Suprapubic skin (tissue), 4 donors: ENCODE measurements around the gene CTNNA2. TPM values are rescaled to one million over a fixed set of nuclear protein-coding genes. Genes with fewer than 3 reads are reported as not detected.
"Not testable (repeated sequence)": the region's sequence is repeated elsewhere in the genome, so short reads cannot be mapped to it uniquely, and the experiment has no call there.

Source experiments
- DNase-seq, 2 donors: peaks; one replicate each; pipeline ENCODE4 v3.0.0-alpha.2; 2019; ENCODE audit warnings: low spot score in 2 of 2
- H3K27ac ChIP-seq: fragments of 200-600 bp; sonication (generic); one replicate; pipeline ENCODE4 v1.5.1; 2019
- H3K27me3 ChIP-seq: fragments of 200-600 bp; sonication (generic); one replicate; pipeline ENCODE4 v1.5.1; 2019
- H3K36me3 ChIP-seq: fragments of 200-600 bp; sonication (generic); one replicate; pipeline ENCODE4 v1.5.1; 2019
- H3K4me1 ChIP-seq: fragments of 200-600 bp; sonication (generic); one replicate; pipeline ENCODE4 v1.5.1; 2019
- H3K4me3 ChIP-seq: fragments of 200-600 bp; sonication (generic); one replicate; pipeline ENCODE4 v1.5.1; 2019; ENCODE audit warnings: mild to moderate bottlenecking
- H3K9me3 ChIP-seq: fragments of 200-600 bp; sonication (generic); one replicate; pipeline ENCODE4 v1.5.1; 2019
- CTCF ChIP-seq, 2 donors: fragments of 200-600 bp in 1 of 2; fragments of 450-650 bp in 1 of 2; sonication (generic) in 1 of 2; IDR thresholded peaks; one replicate each; pipeline ENCODE4 v1.5.1; 2016 to 2019; ENCODE audit warnings: antibody characterized with exemption in 2 of 2, mild to moderate bottlenecking in 1 of 2, moderate library complexity in 1 of 2
- EP300 ChIP-seq: sonication (generic); formaldehyde crosslinking; IDR thresholded peaks from one replicate; pipeline ENCODE4 v1.6.1; 2017; ENCODE audit warnings: antibody characterized with exemption
- POLR2A ChIP-seq, 2 donors: fragments of 450-650 bp; IDR thresholded peaks; one replicate each; pipeline ENCODE4 v1.6.1; 2017; ENCODE audit warnings: antibody characterized with exemption in 2 of 2, mild to moderate bottlenecking in 2 of 2, moderate library complexity in 2 of 2
- POLR2AphosphoS5 ChIP-seq, 3 donors: sonication (generic); formaldehyde crosslinking; IDR thresholded peaks; one replicate each; pipeline ENCODE4 v1.6.1; 2017; ENCODE audit warnings: antibody characterized with exemption in 3 of 3
- WGBS: methylation state at CpG from one replicate; pipeline ENCODE4 v1.1.5; 2018; 5-methylcytosine and 5-hydroxymethylcytosine counted together
- total RNA-seq, 4 donors: library from RNA; depleted of rRNA; stranded (reverse); fragments of >200 nt; gene quantifications; one replicate each; pipeline ENCODE4 v1.1.0, GENCODE V29; 2016

CTNNA2 gene
- total RNA-seq, 4 donors from 2014 or later: 0.15 to 0.21 TPM; not detected in 2

GRCh38 chr2:80028584-80028983, 515.7 kb downstream of the CTNNA2 start:
- Histone ChIP-seq H3K36me3 (no peaks in the 10 kb centered on the region), H3K4me1 (no peaks in the 10 kb centered on the region), H3K4me3 (no peak overlapping the region), H3K9me3 (no peaks in the 10 kb centered on the region), H3K27me3 (no peaks in the 10 kb centered on the region), H3K27ac (no peak overlapping the region)
- TF ChIP-seq EP300 (no peak), POLR2A (IDR thresholded peaks at IDR 0.05) (no peak), CTCF (IDR thresholded peaks at IDR 0.05) (no peak), POLR2AphosphoS5 (IDR thresholded peaks at IDR 0.05) (no peak)
- no peak for DNase-seq

- TF ChIP-seq CTCF (IDR thresholded peaks at IDR 0.05): no peak
- TF ChIP-seq POLR2A (IDR thresholded peaks at IDR 0.05): no peak
- TF ChIP-seq POLR2AphosphoS5 (IDR thresholded peaks at IDR 0.05): no peak
- no peak for TF ChIP-seq EP300
- WGBS: 64% methylated on average over 2 of the region's 2 CpGs
- no peaks in the 10 kb centered on the region for H3K4me1 ChIP-seq
- no peak for DNase-seq
- H3K27me3 ChIP-seq: no peaks in the 10 kb centered on the region
- no peak overlapping the region for H3K27ac ChIP-seq
- no peak overlapping the region for H3K4me3 ChIP-seq
- H3K36me3 ChIP-seq: no peaks in the 10 kb centered on the region
- H3K9me3 ChIP-seq: no peaks in the 10 kb centered on the region
Observed at GRCh38 chr2:80030135-80030534, 517.3 kb downstream of the CTNNA2 start.

- H3K4me3 ChIP-seq, H3K9me3 ChIP-seq, H3K36me3 ChIP-seq, DNase-seq, H3K27ac ChIP-seq, H3K4me1 ChIP-seq, H3K27me3 ChIP-seq: not testable (repeated sequence)
- WGBS: 83% methylated on average over 7 of the region's 7 CpGs
Observed at GRCh38 chr2:80032684-80033083, 519.8 kb downstream of the CTNNA2 start.

- H3K27me3 ChIP-seq: no peaks in the 10 kb centered on the region
- no peaks in the 10 kb centered on the region for H3K4me1 ChIP-seq
- H3K27ac ChIP-seq: no peak overlapping the region
- WGBS: 67% methylated on average over 5 of the region's 5 CpGs
- H3K9me3 ChIP-seq: no peaks in the 10 kb centered on the region
- DNase-seq: no peak
- no peaks in the 10 kb centered on the region for H3K36me3 ChIP-seq
- H3K4me3 ChIP-seq: no peak overlapping the region
- TF ChIP-seq EP300: no peak
- no peak for TF ChIP-seq CTCF (IDR thresholded peaks at IDR 0.05)
- TF ChIP-seq POLR2AphosphoS5 (IDR thresholded peaks at IDR 0.05): no peak
- no peak for TF ChIP-seq POLR2A (IDR thresholded peaks at IDR 0.05)
Observed at GRCh38 chr2:80035749-80036285, 523.0 kb downstream of the CTNNA2 start.

GRCh38 chr2:80037310-80037709, 524.5 kb downstream of the CTNNA2 start:
- TF ChIP-seq CTCF (IDR thresholded peaks at IDR 0.05): no peak
- TF ChIP-seq EP300: no peak
- TF ChIP-seq POLR2AphosphoS5 (IDR thresholded peaks at IDR 0.05): no peak
- no peak for TF ChIP-seq POLR2A (IDR thresholded peaks at IDR 0.05)
- no peak overlapping the region for H3K4me3 ChIP-seq
- H3K27me3 ChIP-seq: no peaks in the 10 kb centered on the region
- WGBS: 85% methylated on average over 4 of the region's 4 CpGs
- no peak overlapping the region for H3K27ac ChIP-seq
- no peaks in the 10 kb centered on the region for H3K36me3 ChIP-seq
- DNase-seq: no peak
- no peaks in the 10 kb centered on the region for H3K4me1 ChIP-seq
- no peaks in the 10 kb centered on the region for H3K9me3 ChIP-seq

GRCh38 chr2:80040226-80040625, 527.4 kb downstream of the CTNNA2 start:
- Histone ChIP-seq H3K36me3 (no peaks in the 10 kb centered on the region), H3K4me1 (no peaks in the 10 kb centered on the region), H3K27ac (no peak overlapping the region), H3K4me3 (no peak overlapping the region), H3K9me3 (no peaks in the 10 kb centered on the region), H3K27me3 (no peaks in the 10 kb centered on the region)
- DNase-seq: no peak
- TF ChIP-seq POLR2AphosphoS5 (IDR thresholded peaks at IDR 0.05) (no peak), EP300 (no peak), CTCF (IDR thresholded peaks at IDR 0.05) (no peak), POLR2A (IDR thresholded peaks at IDR 0.05) (no peak)
- WGBS: 88% methylated on average over 2 of the region's 2 CpGs
